Measurements from ENCODE around the gene KDM2A. TPM values are rescaled to one million over a fixed set of nuclear protein-coding genes. Genes with fewer than 3 reads are reported as not detected.

Gene KDM2A
- polyA plus RNA-seq, 2 of the 4 experiments (the other 2 are of a cell fraction) = 34.5 to 42.8 TPM

- TF ChIP-seq KDM5A (IDR thresholded peaks at IDR 0.05) (no peak), CBX8 (IDR thresholded peaks at IDR 0.05) (no peak)
Measured at GRCh38 chr11:67301951-67302516, 183.0 kb downstream of the KDM2A start (continued).

DNA sequence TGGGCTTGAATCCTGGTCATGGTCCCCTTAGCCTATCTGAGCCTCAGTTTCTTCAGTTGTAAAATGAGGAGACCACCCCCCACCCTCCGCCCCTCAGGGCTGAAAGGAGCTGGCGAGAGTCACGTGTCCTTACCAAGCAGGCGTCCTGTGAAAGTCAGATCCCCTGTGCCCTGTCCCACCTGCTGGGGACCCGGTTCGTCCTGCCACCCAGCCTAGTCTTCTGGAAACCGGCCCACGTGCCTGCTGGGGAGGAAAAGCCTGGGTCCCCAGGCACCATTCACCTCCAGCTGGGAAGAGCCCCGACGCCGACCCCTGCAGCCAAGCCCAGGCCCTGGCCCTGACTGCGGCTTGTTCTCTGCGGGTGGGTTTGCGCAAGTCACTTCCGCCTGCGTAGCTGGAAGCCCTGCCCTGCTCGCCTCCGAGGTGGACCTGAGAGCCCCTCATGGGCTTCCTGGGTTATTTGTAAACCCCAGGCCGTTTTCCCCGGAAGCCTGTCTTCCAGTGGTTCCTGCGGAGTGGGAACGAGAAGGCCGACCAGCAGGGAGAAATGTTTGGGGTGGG is 183.6 kb downstream of the KDM2A start:
- CTCF ChIA-PET = interaction anchor here (0.6 to 7.1 kb wide), 12 partner anchors 13 to 208 kb away, joined by 3 to 42 read pairs (median 6); partner anchors contain the start of gene ANKRD13D
- ATAC-seq (peak; percentile 30 to 61; a peak in 5 of 6 replicates), FAIRE-seq (no peak), DNase-seq (ENCODE audit: low read depth in 1 of 2, low spot score in 1 of 2) (peak in 1 of 2 experiments; percentile 62)
- 32% methylated on average over 13 of the region's 23 CpGs for WGBS (ENCODE audit: missing lambda C conversion rate)
- Histone ChIP-seq H3K4me3 (peak overlapping the region; percentile 93), H3K4me2 (peak overlapping the region; percentile 94), H3K4me1 (peaks cover 22% of the 10 kb centered on the region; the same call in 2 of the 3 replicates), H3K27ac (peak overlapping the region; percentile 93 to 94), H3K9me3 (no peaks in the 10 kb centered on the region)
- POLR2A ChIA-PET = interaction anchor here (0.6 to 1.6 kb wide), 5 partner anchors 9 to 177 kb away, joined by 3 to 13 read pairs (median 8); partner anchors contain the start of gene ANKRD13D
- no peak for TF ChIP-seq RFX5 (IDR thresholded peaks at IDR 0.05)
- no peak for TF ChIP-seq RARB (CRISPR knock-in tag; IDR thresholded peaks at IDR 0.05)
- no peak for TF ChIP-seq GATA3 (IDR thresholded peaks at IDR 0.05; ENCODE audit: borderline replicate concordance)
- no peak for TF ChIP-seq TP53 (CRISPR knock-in tag; IDR thresholded peaks at IDR 0.05)
- peak in 1 of 2 experiments; percentile 67; a peak in 1 of 4 replicates for TF ChIP-seq CEBPB (IDR thresholded peaks at IDR 0.05)
- peak; percentile 37; the same call in 1 of the 2 replicates for TF ChIP-seq MAX (IDR thresholded peaks at IDR 0.05)

DNA sequence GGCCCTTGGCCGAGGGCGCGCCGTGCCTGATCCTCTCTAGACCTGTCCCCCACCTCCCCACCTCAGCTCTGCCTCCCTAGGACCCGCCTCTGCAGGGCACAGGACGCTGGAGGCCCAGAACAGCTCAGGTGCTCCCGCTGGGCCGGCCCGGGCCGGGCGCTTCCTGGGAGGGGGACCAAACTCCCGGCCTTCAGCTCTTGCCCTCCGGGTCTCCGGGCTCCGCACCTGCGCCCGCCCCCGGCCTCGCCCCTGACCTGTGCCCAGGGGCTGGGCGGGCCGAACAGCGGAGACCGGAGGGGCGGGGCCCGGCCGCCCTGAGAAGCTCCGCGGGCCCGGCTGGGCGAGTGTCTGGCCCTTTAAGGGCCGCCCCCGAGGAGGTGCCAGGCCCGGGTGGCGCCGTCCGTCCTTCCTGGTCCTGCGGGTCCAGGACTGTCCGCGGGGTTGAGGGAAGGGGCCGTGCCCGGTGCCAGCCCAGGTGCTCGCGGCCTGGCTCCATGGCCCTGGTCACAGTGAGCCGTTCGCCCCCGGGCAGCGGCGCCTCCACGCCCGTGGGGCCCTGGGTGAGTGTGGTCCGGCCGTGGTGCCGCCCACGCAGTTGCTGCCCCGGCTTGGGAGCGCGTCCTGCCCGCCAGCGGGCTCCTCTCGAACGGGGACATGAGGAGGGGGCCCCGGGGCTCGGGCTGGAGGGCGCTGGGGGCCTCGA is 184.2 kb downstream of the KDM2A start, which contains the start of gene SSH3:
Gene SSH3, plus strand, starts transcription at position 399 of the 703 bp plus-strand sequence. Its CDS starts 96 bp downstream, at position 495.
- peak; percentile 71 to 74 for DNase-seq (ENCODE audit: low read depth in 1 of 2, low spot score in 1 of 2)
- CTCF ChIA-PET = interaction anchor here (0.6 to 7.1 kb wide), 13 partner anchors 13 to 208 kb away, joined by 3 to 42 read pairs (median 5); partner anchors contain the start of gene ANKRD13D
- TF ChIP-seq HDAC2 (IDR thresholded peaks at IDR 0.05) = no peak
- TF ChIP-seq MAFK (IDR thresholded peaks at IDR 0.05; ENCODE audit: partially characterized antibody) = no peak
- no peak for TF ChIP-seq NPAS2 (CRISPR knock-in tag; IDR thresholded peaks at IDR 0.05; ENCODE audit: borderline replicate concordance)
- TF ChIP-seq RNF2 (IDR thresholded peaks at IDR 0.05; ENCODE audit: borderline replicate concordance, low read depth) = no peak
- no peak for TF ChIP-seq USF2 (IDR thresholded peaks at IDR 0.05)
- TF ChIP-seq PHF8 (IDR thresholded peaks at IDR 0.05; ENCODE audit: borderline replicate concordance, low read depth) = peak; percentile 72
- TF ChIP-seq RAD21 (conservative IDR thresholded peaks at IDR 0.05 in 1 of 2, IDR thresholded peaks at IDR 0.05 in 1 of 2) = no peak
- no peak for TF ChIP-seq ZSCAN20 (CRISPR knock-in tag; IDR thresholded peaks at IDR 0.05)
- no peak for TF ChIP-seq KDM1A (IDR thresholded peaks at IDR 0.05; ENCODE audit: low read depth)
- TF ChIP-seq SREBF2 (IDR thresholded peaks at IDR 0.05) = no peak
- no peak for TF ChIP-seq HOXA7 (CRISPR knock-in tag; IDR thresholded peaks at IDR 0.05)
- no peak for TF ChIP-seq SMC3 (IDR thresholded peaks at IDR 0.05)
- TF ChIP-seq, protein P1, sequence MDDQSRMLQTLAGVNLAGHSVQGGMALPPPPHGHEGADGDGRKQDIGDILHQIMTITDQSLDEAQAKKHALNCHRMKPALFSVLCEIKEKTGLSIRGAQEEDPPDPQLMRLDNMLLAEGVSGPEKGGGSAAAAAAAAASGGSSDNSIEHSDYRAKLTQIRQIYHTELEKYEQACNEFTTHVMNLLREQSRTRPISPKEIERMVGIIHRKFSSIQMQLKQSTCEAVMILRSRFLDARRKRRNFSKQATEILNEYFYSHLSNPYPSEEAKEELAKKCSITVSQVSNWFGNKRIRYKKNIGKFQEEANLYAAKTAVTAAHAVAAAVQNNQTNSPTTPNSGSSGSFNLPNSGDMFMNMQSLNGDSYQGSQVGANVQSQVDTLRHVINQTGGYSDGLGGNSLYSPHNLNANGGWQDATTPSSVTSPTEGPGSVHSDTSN (IDR thresholded peaks at IDR 0.05) = no peak
- no peak for TF ChIP-seq TP53 (CRISPR knock-in tag; IDR thresholded peaks at IDR 0.05)
- TF ChIP-seq, protein P2, sequence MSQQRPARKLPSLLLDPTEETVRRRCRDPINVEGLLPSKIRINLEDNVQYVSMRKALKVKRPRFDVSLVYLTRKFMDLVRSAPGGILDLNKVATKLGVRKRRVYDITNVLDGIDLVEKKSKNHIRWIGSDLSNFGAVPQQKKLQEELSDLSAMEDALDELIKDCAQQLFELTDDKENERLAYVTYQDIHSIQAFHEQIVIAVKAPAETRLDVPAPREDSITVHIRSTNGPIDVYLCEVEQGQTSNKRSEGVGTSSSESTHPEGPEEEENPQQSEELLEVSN (IDR thresholded peaks at IDR 0.05; ENCODE audit: borderline replicate concordance, low read depth) = no peak
- TF ChIP-seq, protein P3, sequence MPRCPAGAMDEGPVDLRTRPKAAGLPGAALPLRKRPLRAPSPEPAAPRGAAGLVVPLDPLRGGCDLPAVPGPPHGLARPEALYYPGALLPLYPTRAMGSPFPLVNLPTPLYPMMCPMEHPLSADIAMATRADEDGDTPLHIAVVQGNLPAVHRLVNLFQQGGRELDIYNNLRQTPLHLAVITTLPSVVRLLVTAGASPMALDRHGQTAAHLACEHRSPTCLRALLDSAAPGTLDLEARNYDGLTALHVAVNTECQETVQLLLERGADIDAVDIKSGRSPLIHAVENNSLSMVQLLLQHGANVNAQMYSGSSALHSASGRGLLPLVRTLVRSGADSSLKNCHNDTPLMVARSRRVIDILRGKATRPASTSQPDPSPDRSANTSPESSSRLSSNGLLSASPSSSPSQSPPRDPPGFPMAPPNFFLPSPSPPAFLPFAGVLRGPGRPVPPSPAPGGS (IDR thresholded peaks at IDR 0.05) = no peak
- no peak for TF ChIP-seq HOXB5 (CRISPR knock-in tag; IDR thresholded peaks at IDR 0.05)
- no peak for TF ChIP-seq KDM5A (IDR thresholded peaks at IDR 0.05)
- TF ChIP-seq RFX5 (IDR thresholded peaks at IDR 0.05) = no peak
- no peak for TF ChIP-seq ESRRA (IDR thresholded peaks at IDR 0.05; ENCODE audit: borderline replicate concordance, low read length)
- no peak for TF ChIP-seq JUNB (IDR thresholded peaks at IDR 0.05)
- peak; percentile 65 for TF ChIP-seq POLR2A (IDR thresholded peaks at IDR 0.05; ENCODE audit: low read length)
- no peak for TF ChIP-seq BHLHE40 (IDR thresholded peaks at IDR 0.05; ENCODE audit: low read depth, low read length)
- TF ChIP-seq CBX2 (IDR thresholded peaks at IDR 0.05; ENCODE audit: borderline replicate concordance, low read depth) = no peak
- no peak for TF ChIP-seq MAZ (IDR thresholded peaks at IDR 0.05; ENCODE audit: borderline replicate concordance, low read depth, low read length)

More for the DNA sequence above, 184.2 kb downstream of the KDM2A start, which contains the start of gene SSH3:
- Histone ChIP-seq H3K27ac (peak within 1 kb of the TSS; percentile 93 to 94), H3K4me1 (peaks cover 22% of the 10 kb centered on the region; the same call in 2 of the 3 replicates), H3K9me3 (no peaks in the 10 kb centered on the region), H3K4me3 (peak within 1 kb of the TSS; percentile 93), H3K4me2 (peak within 1 kb of the TSS; percentile 94)
- POLR2A ChIA-PET = interaction anchor here (0.9 to 1.6 kb wide), 4 partner anchors 8 to 15 kb away, joined by 3 to 13 read pairs (median 6); partner anchors contain the start of gene ANKRD13D
- WGBS (ENCODE audit: missing lambda C conversion rate) = 0% methylated on average over 8 of the region's 65 CpGs
- peak; percentile 85 to 91 for ATAC-seq
- no peak for FAIRE-seq
